Keratinocyte (primary cell): ENCODE results near the gene CIB4. TPM values are rescaled to one million over a fixed set of nuclear protein-coding genes. Genes with fewer than 3 reads are reported as not detected.

ENCODE experiments used
- DNase-seq: peaks from one replicate; pipeline ENCODE4 v3.0.0-alpha.2; 2011; ENCODE audit warnings: low read depth, missing footprints, low spot score
- FAIRE-seq: peaks from 2 replicates; lab custom pipeline; 2011; peaks lifted over from hg19 to GRCh38; lab: Jason Lieb, UNC
- H2AFZ ChIP-seq: 2 replicates; pipeline ENCODE4 v1.6.0; 2012; ENCODE audit warnings: low read length, control low read depth, inconsistent platforms; ENCODE audit not compliant: control insufficient read depth
- H3K27ac ChIP-seq: 2 replicates; pipeline ENCODE4 v1.5.1; 2011; ENCODE audit warnings: low read length; ENCODE audit not compliant: control insufficient read depth, insufficient read depth
- H3K27me3 ChIP-seq: 3 replicates; pipeline ENCODE4 v1.6.0; 2011; ENCODE audit warnings: low read length; ENCODE audit not compliant: control insufficient read depth, insufficient read depth; ENCODE audit errors: extremely low read depth
- H3K36me3 ChIP-seq, 2 experiments: 2 replicates in 1 of 2; 3 replicates in 1 of 2; pipeline ENCODE4 v1.5.1; 2011; ENCODE audit warnings: low read length in 2 of 2, mild to moderate bottlenecking in 1 of 2; ENCODE audit not compliant: control insufficient read depth in 2 of 2, insufficient read depth in 2 of 2; ENCODE audit errors: extremely low read depth in 1 of 2
- H3K4me1 ChIP-seq: 3 replicates; pipeline ENCODE4 v1.5.1; 2011; ENCODE audit warnings: low read length; ENCODE audit not compliant: control insufficient read depth, insufficient read depth; ENCODE audit errors: extremely low read depth
- H3K4me2 ChIP-seq: 3 replicates; pipeline ENCODE4 v1.6.0; 2011; ENCODE audit warnings: low read depth, low read length; ENCODE audit not compliant: control insufficient read depth, insufficient read depth; ENCODE audit errors: extremely low read depth
- H3K4me3 ChIP-seq, 3 experiments: fragments of 200-600 bp in 1 of 3; sonication (generic) in 1 of 3; 2 replicates in 2 of 3; 3 replicates in 1 of 3; pipeline ENCODE4 v1.5.1; 2011 to 2016; ENCODE audit warnings: low read length in 3 of 3, mild to moderate bottlenecking in 3 of 3, control low read depth in 2 of 3, inconsistent platforms in 1 of 3, low read depth in 1 of 3, mixed read lengths in 1 of 3, mixed run types in 1 of 3, moderate library complexity in 1 of 3; ENCODE audit not compliant: control insufficient read depth in 2 of 3, insufficient read depth in 2 of 3; ENCODE audit errors: extremely low read depth in 1 of 3
- H3K79me2 ChIP-seq: 2 replicates; pipeline ENCODE4 v1.6.0; 2012; ENCODE audit warnings: low read length; ENCODE audit not compliant: control insufficient read depth, insufficient read depth
- H3K9ac ChIP-seq: 3 replicates; pipeline ENCODE4 v1.6.0; 2011; ENCODE audit warnings: low read length; ENCODE audit not compliant: control insufficient read depth, insufficient read depth; ENCODE audit errors: extremely low read depth
- H3K9me1 ChIP-seq: 3 replicates; pipeline ENCODE4 v1.6.0; 2011; ENCODE audit warnings: low read length; ENCODE audit not compliant: control insufficient read depth, insufficient read depth; ENCODE audit errors: extremely low read depth
- H3K9me3 ChIP-seq: 2 replicates; pipeline ENCODE4 v1.5.1; 2012; ENCODE audit warnings: low read depth, low read length; ENCODE audit not compliant: control insufficient read depth
- H4K20me1 ChIP-seq: 3 replicates; pipeline ENCODE4 v1.6.0; 2011; ENCODE audit warnings: low read length; ENCODE audit not compliant: control insufficient read depth, insufficient read depth; ENCODE audit errors: extremely low read depth
- CTCF ChIP-seq, 3 experiments: IDR thresholded peaks in 1 of 3; conservative IDR thresholded peaks in 1 of 3; optimal IDR thresholded peaks in 1 of 3; 2 replicates in 2 of 3; 3 replicates in 1 of 3; pipeline versions ENCODE3 to v1.5.1; 2011; ENCODE audit warnings: low read length in 3 of 3, mild to moderate bottlenecking in 3 of 3, moderate library complexity in 2 of 3, control low read depth in 1 of 3, inconsistent platforms in 1 of 3; ENCODE audit not compliant: insufficient read depth in 2 of 3; ENCODE audit errors: extremely low read depth in 1 of 3
- EZH2 ChIP-seq: IDR thresholded peaks from one replicate; pipeline ENCODE4 v1.6.1; 2012; ENCODE audit warnings: inconsistent platforms, mild to moderate bottlenecking, low read length, moderate library complexity
- dilution Hi-C: fragments of 300-500 bp; cut with MboI; formaldehyde crosslinking; loops from one replicate; pipeline ENCODE4 v1.7.0; 2020; ENCODE audit warnings: low sequenced_read_pairs; ENCODE audit not compliant: extremely low pct_ligation_motif_present
- polyA plus RNA-seq, 5 experiments: library from polyadenylated mRNA; depleted of rRNA in 3 of 5; stranded (reverse) in 3 of 5; stranded (forward) in 1 of 5; unstranded in 1 of 5; fragments of >200 nt; gene quantifications; 1 replicate in 1 of 5; 2 replicates in 3 of 5; 3 replicates in 1 of 5; pipeline versions ENCODE4 v1.2.1 to v1.2.3, GENCODE V29; 2011 to 2012; ENCODE audit warnings: missing spikeins in 2 of 5, low read depth in 1 of 5, low replicate concordance in 1 of 5

The CIB4 gene
- polyA plus RNA-seq, 1 donor (not counting 4 experiments of a cell fraction or from before 2014, with no cell fraction given), result not detected

GRCh38 chr2:26585966-26586365, 55.2 kb downstream of the CIB4 start:
- no peaks in the 10 kb centered on the region for H3K79me2 ChIP-seq
- no peaks in the 10 kb centered on the region for H3K4me1 ChIP-seq
- FAIRE-seq (no peak), DNase-seq (no peak)
- H3K27ac ChIP-seq, result no peak overlapping the region
- H3K9me1 ChIP-seq, result no peaks in the 10 kb centered on the region
- TF ChIP-seq EZH2 (no peak), CTCF (optimal IDR thresholded peaks at IDR 0.05 in 1 of 3, IDR thresholded peaks at IDR 0.05 in 1 of 3, conservative IDR thresholded peaks at IDR 0.05 in 1 of 3; ENCODE audit: extremely low read depth in 1 of 3, insufficient read depth in 2 of 3, low read length in 3 of 3) (no peak)
- H3K9ac ChIP-seq, result no peak overlapping the region
- no peak overlapping the region for H3K4me3 ChIP-seq
- H3K36me3 ChIP-seq, result no peaks in the 10 kb centered on the region
- no peak overlapping the region for H2AFZ ChIP-seq
- peaks cover 53% of the 10 kb centered on the region for H3K27me3 ChIP-seq
- no peaks in the 10 kb centered on the region for H3K9me3 ChIP-seq
- dilution Hi-C loops, result no loop called here
- no peaks in the 10 kb centered on the region for H4K20me1 ChIP-seq
- H3K4me2 ChIP-seq, result no peak overlapping the region

- H3K4me3 ChIP-seq, result no peak overlapping the region
- no peaks in the 10 kb centered on the region for H3K9me1 ChIP-seq
- no peaks in the 10 kb centered on the region for H3K36me3 ChIP-seq
- DNase-seq (no peak), FAIRE-seq (no peak)
- TF ChIP-seq EZH2 (no peak), CTCF (optimal IDR thresholded peaks at IDR 0.05 in 1 of 3, IDR thresholded peaks at IDR 0.05 in 1 of 3, conservative IDR thresholded peaks at IDR 0.05 in 1 of 3; ENCODE audit: extremely low read depth in 1 of 3, insufficient read depth in 2 of 3, low read length in 3 of 3) (no peak)
- no peaks in the 10 kb centered on the region for H4K20me1 ChIP-seq
- dilution Hi-C loops, result no loop called here
- H3K27me3 ChIP-seq, result peaks cover 50% of the 10 kb centered on the region
- no peak overlapping the region for H3K9ac ChIP-seq
- no peaks in the 10 kb centered on the region for H3K4me1 ChIP-seq
- H2AFZ ChIP-seq, result no peak overlapping the region
- H3K9me3 ChIP-seq, result no peaks in the 10 kb centered on the region
- no peak overlapping the region for H3K4me2 ChIP-seq
- no peak overlapping the region for H3K27ac ChIP-seq
- no peaks in the 10 kb centered on the region for H3K79me2 ChIP-seq
These were observed 56.1 kb downstream of the CIB4 start for GRCh38 chr2:26585100-26585499.
